Measurements from ENCODE around the gene CYSLTR2.

The CYSLTR2 gene

GRCh38 chr13:48625413-48626076 lies 28.2 kb upstream of the CYSLTR2 start:
- DNase-seq, result no peak
- peaks cover 23% of the 10 kb centered on the region for H3K4me1 Mint-ChIP-seq
- peak overlapping the region; percentile 66 for H3K27ac Mint-ChIP-seq
- TF ChIP-seq, protein P1, sequence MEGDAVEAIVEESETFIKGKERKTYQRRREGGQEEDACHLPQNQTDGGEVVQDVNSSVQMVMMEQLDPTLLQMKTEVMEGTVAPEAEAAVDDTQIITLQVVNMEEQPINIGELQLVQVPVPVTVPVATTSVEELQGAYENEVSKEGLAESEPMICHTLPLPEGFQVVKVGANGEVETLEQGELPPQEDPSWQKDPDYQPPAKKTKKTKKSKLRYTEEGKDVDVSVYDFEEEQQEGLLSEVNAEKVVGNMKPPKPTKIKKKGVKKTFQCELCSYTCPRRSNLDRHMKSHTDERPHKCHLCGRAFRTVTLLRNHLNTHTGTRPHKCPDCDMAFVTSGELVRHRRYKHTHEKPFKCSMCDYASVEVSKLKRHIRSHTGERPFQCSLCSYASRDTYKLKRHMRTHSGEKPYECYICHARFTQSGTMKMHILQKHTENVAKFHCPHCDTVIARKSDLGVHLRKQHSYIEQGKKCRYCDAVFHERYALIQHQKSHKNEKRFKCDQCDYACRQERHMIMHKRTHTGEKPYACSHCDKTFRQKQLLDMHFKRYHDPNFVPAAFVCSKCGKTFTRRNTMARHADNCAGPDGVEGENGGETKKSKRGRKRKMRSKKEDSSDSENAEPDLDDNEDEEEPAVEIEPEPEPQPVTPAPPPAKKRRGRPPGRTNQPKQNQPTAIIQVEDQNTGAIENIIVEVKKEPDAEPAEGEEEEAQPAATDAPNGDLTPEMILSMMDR (IDR thresholded peaks at IDR 0.05), result no peak
- peaks cover 6% of the 10 kb centered on the region for H3K36me3 Mint-ChIP-seq (ENCODE audit: low read depth)
- peaks cover 13% of the 10 kb centered on the region for H3K9me3 Mint-ChIP-seq
- H3K4me3 Mint-ChIP-seq, result no peak overlapping the region
- H3K27me3 Mint-ChIP-seq (ENCODE audit: low read depth, poor library complexity), result peaks cover 3% of the 10 kb centered on the region

DNA sequence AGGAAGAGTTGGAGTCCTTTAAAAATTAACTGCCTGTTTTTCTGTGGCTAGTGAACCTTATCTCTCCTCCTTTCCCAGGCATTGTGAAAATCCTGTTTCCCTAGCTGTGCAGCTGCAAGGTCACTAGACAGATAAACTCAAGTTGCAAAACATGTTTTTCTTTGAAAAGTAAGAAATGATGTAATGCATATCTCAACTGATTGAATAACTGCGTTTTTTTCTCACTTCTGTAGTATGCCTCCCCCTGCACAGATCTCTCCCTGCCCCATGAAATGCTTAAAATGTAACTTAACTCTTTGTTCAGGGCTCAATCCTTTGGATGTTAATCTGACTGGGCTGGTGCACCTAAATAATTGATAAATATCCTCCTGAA lies 27.7 kb upstream of the CYSLTR2 start:
- TF ChIP-seq, protein P1 (IDR thresholded peaks at IDR 0.05), result no peak
- no peak for DNase-seq
- Mint-ChIP-seq H3K4me3 (no peak overlapping the region), H3K4me1 (peaks cover 22% of the 10 kb centered on the region), H3K9me3 (peaks cover 12% of the 10 kb centered on the region), H3K27me3 (ENCODE audit: low read depth, poor library complexity) (peaks cover 3% of the 10 kb centered on the region), H3K36me3 (ENCODE audit: low read depth) (peaks cover 5% of the 10 kb centered on the region), H3K27ac (peak overlapping the region; percentile 66)

GRCh38 chr13:48626726-48627451 lies 26.8 kb upstream of the CYSLTR2 start:
- Mint-ChIP-seq H3K9me3 (peaks cover 3% of the 10 kb centered on the region), H3K27ac (peak overlapping the region; percentile 83), H3K4me3 (no peak overlapping the region), H3K36me3 (ENCODE audit: low read depth) (no peaks in the 10 kb centered on the region), H3K4me1 (peaks cover 19% of the 10 kb centered on the region), H3K27me3 (ENCODE audit: low read depth, poor library complexity) (peaks cover 3% of the 10 kb centered on the region)
- TF ChIP-seq, protein P1 (IDR thresholded peaks at IDR 0.05), result no peak
- no peak for DNase-seq

GRCh38 chr13:48629277-48629676 lies 24.5 kb upstream of the CYSLTR2 start:
- TF ChIP-seq, protein P1 (IDR thresholded peaks at IDR 0.05), result no peak
- DNase-seq, result no peak
- H3K27me3 Mint-ChIP-seq (ENCODE audit: low read depth, poor library complexity), result peaks cover 3% of the 10 kb centered on the region
- H3K9me3 Mint-ChIP-seq, result peaks cover 10% of the 10 kb centered on the region
- no peak overlapping the region for H3K27ac Mint-ChIP-seq
- H3K4me1 Mint-ChIP-seq, result peaks cover 19% of the 10 kb centered on the region
- H3K36me3 Mint-ChIP-seq (ENCODE audit: low read depth), result no peaks in the 10 kb centered on the region
- no peak overlapping the region for H3K4me3 Mint-ChIP-seq

GRCh38 chr13:48630291-48630690 lies 23.4 kb upstream of the CYSLTR2 start:
- Mint-ChIP-seq H3K9me3 (peaks cover 19% of the 10 kb centered on the region), H3K27me3 (ENCODE audit: low read depth, poor library complexity) (peaks cover 3% of the 10 kb centered on the region), H3K4me1 (peaks cover 16% of the 10 kb centered on the region), H3K27ac (peak overlapping the region; percentile 50), H3K4me3 (no peak overlapping the region), H3K36me3 (ENCODE audit: low read depth) (no peaks in the 10 kb centered on the region)
- TF ChIP-seq, protein P1 (IDR thresholded peaks at IDR 0.05), result no peak
- DNase-seq, result no peak

Data from nephron progenitor cell (in vitro differentiated cells).